OCI-LY1 (cell line): ENCODE measurements around the gene FURIN.

Source experiments
- H2AFZ ChIP-seq: fragments of 200-600 bp; sonication (generic), shearing (Covaris generic); 2 replicates; pipeline ENCODE4 v1.6.0; 2014; ENCODE audit warnings: antibody characterized with exemption, mild to moderate bottlenecking, low read length
- H3F3A ChIP-seq: fragments of 200-600 bp; sonication (generic), shearing (Covaris generic); 2 replicates; pipeline ENCODE4 v1.6.0; 2014; ENCODE audit warnings: mild to moderate bottlenecking, antibody characterized with exemption, low read length, moderate library complexity; ENCODE audit not compliant: insufficient read depth
- H3K27ac ChIP-seq: fragments of 200-600 bp; sonication (generic); 2 replicates; pipeline ENCODE4 v1.5.1; 2014; ENCODE audit warnings: low read length, mixed run types, mild to moderate bottlenecking, low read depth; ENCODE audit not compliant: poor library complexity, severe bottlenecking
- H3K27me3 ChIP-seq: fragments of 200-600 bp; sonication (generic); 2 replicates; pipeline ENCODE4 v1.6.0; 2014; ENCODE audit warnings: antibody characterized with exemption, mild to moderate bottlenecking, low read length, moderate library complexity; ENCODE audit not compliant: insufficient read depth
- H3K36me3 ChIP-seq: fragments of 200-600 bp; sonication (generic); 2 replicates; pipeline ENCODE4 v1.6.1; 2014; ENCODE audit warnings: mild to moderate bottlenecking, antibody characterized with exemption, low read length, moderate library complexity, mixed read lengths; ENCODE audit not compliant: insufficient read depth
- H3K4me1 ChIP-seq: fragments of 200-600 bp; sonication (generic); 2 replicates; pipeline ENCODE4 v1.5.1; 2014; ENCODE audit warnings: mild to moderate bottlenecking, low read length, moderate library complexity; ENCODE audit not compliant: insufficient read depth, severe bottlenecking
- H3K4me2 ChIP-seq: fragments of 200-600 bp; sonication (generic), shearing (Covaris generic); 2 replicates; pipeline ENCODE4 v1.6.1; 2014; ENCODE audit warnings: low read length
- H3K4me3 ChIP-seq: fragments of 200-600 bp; sonication (generic); 2 replicates; pipeline ENCODE4 v1.5.1; 2014; ENCODE audit warnings: low read length, low read depth, mild to moderate bottlenecking, mixed read lengths; ENCODE audit not compliant: poor library complexity, severe bottlenecking
- H3K79me2 ChIP-seq: fragments of 200-600 bp; shearing (Covaris generic); 2 replicates; pipeline ENCODE4 v1.6.1; 2016; ENCODE audit warnings: mixed run types, low read length, mixed read lengths; ENCODE audit not compliant: insufficient read depth
- H3K9ac ChIP-seq: fragments of 200-600 bp; sonication (generic), shearing (Covaris generic); 2 replicates; pipeline ENCODE4 v1.6.1; 2014; ENCODE audit warnings: mild to moderate bottlenecking, low read length, mixed read lengths
- H3K9me2 ChIP-seq: fragments of 200-600 bp; sonication (generic), shearing (Covaris generic); 2 replicates; pipeline ENCODE4 v1.6.1; 2014; ENCODE audit warnings: low read depth, mild to moderate bottlenecking, low read length, mixed read lengths
- H3K9me3 ChIP-seq: fragments of 200-600 bp; shearing (Covaris generic); 2 replicates; pipeline ENCODE4 v1.6.1; 2014; ENCODE audit warnings: low read length, mixed read lengths
- H4K20me1 ChIP-seq: fragments of 200-600 bp; sonication (generic), shearing (Covaris generic); 2 replicates; pipeline ENCODE4 v1.6.0; 2016; ENCODE audit warnings: mild to moderate bottlenecking, low read length; ENCODE audit not compliant: insufficient read depth
- CTCF ChIP-seq: fragments of 200-600 bp; sonication (generic), shearing (Covaris generic); IDR thresholded peaks from 2 replicates; pipeline ENCODE4 v1.5.1; 2017; ENCODE audit warnings: mild to moderate bottlenecking, antibody characterized with exemption, low read length, moderate library complexity, mixed read lengths
- EZH2 ChIP-seq: fragments of 200-600 bp; sonication (generic), shearing (Covaris generic); IDR thresholded peaks from 2 replicates; pipeline ENCODE4 v1.8.0; 2017; ENCODE audit warnings: borderline replicate concordance, mixed run types, mild to moderate bottlenecking, antibody characterized with exemption, low read length, moderate library complexity, mixed read lengths

FURIN gene

GRCh38 chr15:90878660-90879059 is 10.3 kb downstream of the FURIN start:
- Histone ChIP-seq H3K79me2 (no peaks in the 10 kb centered on the region), H3K9me3 (no peaks in the 10 kb centered on the region), H3K4me1 (no peaks in the 10 kb centered on the region), H3K27ac (no peak overlapping the region), H3K9me2 (no peaks in the 10 kb centered on the region), H3K27me3 (peaks cover 1% of the 10 kb centered on the region; the same call in 1 of the 2 replicates), H3F3A (no peaks in the 10 kb centered on the region), H3K4me3 (no peak overlapping the region), H3K4me2 (no peak overlapping the region), H3K36me3 (no peaks in the 10 kb centered on the region), H4K20me1 (no peaks in the 10 kb centered on the region), H3K9ac (no peak overlapping the region), H2AFZ (no peak overlapping the region)
- no peak for TF ChIP-seq EZH2
- no peak for TF ChIP-seq CTCF

- Histone ChIP-seq H3K36me3 (no peaks in the 10 kb centered on the region), H3K27ac (no peak overlapping the region)
These were observed 11.5 kb downstream of the FURIN start for GRCh38 chr15:90879730-90880366.

GRCh38 chr15:90880381-90881145 is 12.2 kb downstream of the FURIN start:
- Histone ChIP-seq H3F3A (no peaks in the 10 kb centered on the region), H3K36me3 (no peaks in the 10 kb centered on the region), H3K4me1 (no peaks in the 10 kb centered on the region), H3K9ac (no peak overlapping the region), H3K9me3 (no peaks in the 10 kb centered on the region), H2AFZ (no peak overlapping the region), H3K27me3 (no peaks in the 10 kb centered on the region; the same call in 1 of the 2 replicates), H3K9me2 (no peaks in the 10 kb centered on the region), H3K27ac (no peak overlapping the region), H4K20me1 (no peaks in the 10 kb centered on the region), H3K4me2 (no peak overlapping the region), H3K4me3 (no peak overlapping the region), H3K79me2 (no peaks in the 10 kb centered on the region)
- TF ChIP-seq EZH2 (no peak), CTCF (no peak)

More at GRCh38 chr15:90879730-90880366, 11.5 kb downstream of the FURIN start:
- Histone ChIP-seq H3K9me3 (no peaks in the 10 kb centered on the region), H3K4me1 (no peaks in the 10 kb centered on the region), H2AFZ (no peak overlapping the region), H3K79me2 (no peaks in the 10 kb centered on the region), H3K9ac (no peak overlapping the region), H3K9me2 (no peaks in the 10 kb centered on the region), H3K4me2 (no peak overlapping the region), H3K4me3 (no peak overlapping the region), H3F3A (no peaks in the 10 kb centered on the region), H3K27me3 (no peaks in the 10 kb centered on the region; the same call in 1 of the 2 replicates), H4K20me1 (no peaks in the 10 kb centered on the region)
- TF ChIP-seq EZH2 (no peak), CTCF (no peak)
